ENCODE measurements around the gene FNTB.

- TF ChIP-seq CTCF (IDR thresholded peaks at IDR 0.05; ENCODE audit: poor library complexity, severe bottlenecking) = no peak
- no peak for TF ChIP-seq SMC3 (conservative IDR thresholded peaks at IDR 0.05; ENCODE audit: poor library complexity)
- no peak for TF ChIP-seq POLR2AphosphoS5 (IDR thresholded peaks at IDR 0.05)
- TF ChIP-seq EZH2 (IDR thresholded peaks at IDR 0.05; ENCODE audit: borderline replicate concordance, insufficient read depth, low read length, poor library complexity, severe bottlenecking) = no peak
- TF ChIP-seq RAD21 (conservative IDR thresholded peaks at IDR 0.05) = no peak
- TF ChIP-seq MXI1 (conservative IDR thresholded peaks at IDR 0.05; ENCODE audit: poor library complexity, severe bottlenecking) = no peak
- TF ChIP-seq TAF1 (IDR thresholded peaks at IDR 0.05; ENCODE audit: low read depth) = no peak
- no peak for TF ChIP-seq EP300 (conservative IDR thresholded peaks at IDR 0.05; ENCODE audit: poor library complexity, severe bottlenecking)
Observed at GRCh38 chr14:64955297-64955696, 31.4 kb upstream of the FNTB start.
